AG09309 (cell line): ENCODE results near the gene RBM46.

Experiments
- DNase-seq: peaks from one replicate; pipeline ENCODE4 v3.0.0-alpha.2; 2010; ENCODE audit warnings: low read depth
- H3K4me3 ChIP-seq: 2 replicates; pipeline ENCODE4 v1.5.1; 2011; ENCODE audit warnings: mild to moderate bottlenecking, low read depth, low read length, moderate library complexity; ENCODE audit not compliant: control insufficient read depth
- TF ChIP-seq, protein P1 (sequence below): IDR thresholded peaks from 2 replicates; pipeline ENCODE4 v1.5.1; 2011; ENCODE audit warnings: mild to moderate bottlenecking, low read depth, low read length, inconsistent platforms; ENCODE audit not compliant: insufficient read depth, control insufficient read depth; ENCODE audit errors: missing control alignments

RBM46 gene

DNA sequence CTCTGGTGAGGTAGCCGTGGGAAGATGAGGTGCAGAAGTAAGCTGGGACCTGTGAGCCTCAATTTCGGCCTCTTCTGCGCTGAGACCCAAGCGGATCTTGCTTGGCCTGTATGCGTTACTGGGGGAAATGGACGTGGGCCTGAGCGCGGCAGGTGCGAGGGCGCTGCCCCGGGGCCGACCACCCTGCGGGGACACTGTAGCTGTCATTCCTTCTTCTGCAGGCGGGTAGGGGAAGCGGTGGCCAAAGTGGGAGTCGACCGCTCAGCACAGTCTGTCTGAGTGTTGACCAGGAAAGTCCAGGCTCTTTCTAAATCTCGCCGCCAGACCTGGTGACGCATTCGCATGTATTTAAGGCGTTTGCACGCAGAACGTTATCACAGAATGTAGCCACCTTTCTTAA, 40.6 kb upstream of the RBM46 start:
- no peak for DNase-seq
- TF ChIP-seq, protein P1, sequence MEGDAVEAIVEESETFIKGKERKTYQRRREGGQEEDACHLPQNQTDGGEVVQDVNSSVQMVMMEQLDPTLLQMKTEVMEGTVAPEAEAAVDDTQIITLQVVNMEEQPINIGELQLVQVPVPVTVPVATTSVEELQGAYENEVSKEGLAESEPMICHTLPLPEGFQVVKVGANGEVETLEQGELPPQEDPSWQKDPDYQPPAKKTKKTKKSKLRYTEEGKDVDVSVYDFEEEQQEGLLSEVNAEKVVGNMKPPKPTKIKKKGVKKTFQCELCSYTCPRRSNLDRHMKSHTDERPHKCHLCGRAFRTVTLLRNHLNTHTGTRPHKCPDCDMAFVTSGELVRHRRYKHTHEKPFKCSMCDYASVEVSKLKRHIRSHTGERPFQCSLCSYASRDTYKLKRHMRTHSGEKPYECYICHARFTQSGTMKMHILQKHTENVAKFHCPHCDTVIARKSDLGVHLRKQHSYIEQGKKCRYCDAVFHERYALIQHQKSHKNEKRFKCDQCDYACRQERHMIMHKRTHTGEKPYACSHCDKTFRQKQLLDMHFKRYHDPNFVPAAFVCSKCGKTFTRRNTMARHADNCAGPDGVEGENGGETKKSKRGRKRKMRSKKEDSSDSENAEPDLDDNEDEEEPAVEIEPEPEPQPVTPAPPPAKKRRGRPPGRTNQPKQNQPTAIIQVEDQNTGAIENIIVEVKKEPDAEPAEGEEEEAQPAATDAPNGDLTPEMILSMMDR: no peak
- no peak overlapping the region for H3K4me3 ChIP-seq

DNA sequence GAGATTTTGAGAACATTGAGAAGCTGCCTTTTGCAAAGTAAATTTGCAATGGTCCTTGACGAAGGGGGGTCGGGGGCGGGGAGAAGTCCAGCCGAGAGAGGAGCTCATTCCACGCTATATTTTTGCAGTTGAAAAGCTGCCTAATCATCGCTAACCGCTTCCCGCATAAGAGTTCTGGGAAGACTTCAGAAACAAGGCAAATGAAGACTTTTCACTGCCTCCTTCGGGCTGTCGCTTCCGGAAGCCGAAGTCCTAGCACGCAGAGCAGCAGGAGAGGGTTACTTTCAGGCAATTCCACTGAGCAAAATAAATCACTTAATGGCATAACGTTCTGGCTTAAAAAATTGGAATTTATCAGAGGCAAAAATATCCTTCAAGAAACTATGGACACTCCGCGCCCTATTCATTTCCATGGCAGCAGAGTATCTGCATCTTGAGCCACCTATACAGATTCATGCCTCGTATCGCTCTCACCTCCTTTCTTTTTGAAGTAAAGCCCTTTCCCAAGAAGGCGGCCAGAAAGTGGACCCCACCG, 39.9 kb upstream of the RBM46 start:
- DNase-seq: no peak
- H3K4me3 ChIP-seq: no peak overlapping the region
- TF ChIP-seq, protein P1: no peak

DNA sequence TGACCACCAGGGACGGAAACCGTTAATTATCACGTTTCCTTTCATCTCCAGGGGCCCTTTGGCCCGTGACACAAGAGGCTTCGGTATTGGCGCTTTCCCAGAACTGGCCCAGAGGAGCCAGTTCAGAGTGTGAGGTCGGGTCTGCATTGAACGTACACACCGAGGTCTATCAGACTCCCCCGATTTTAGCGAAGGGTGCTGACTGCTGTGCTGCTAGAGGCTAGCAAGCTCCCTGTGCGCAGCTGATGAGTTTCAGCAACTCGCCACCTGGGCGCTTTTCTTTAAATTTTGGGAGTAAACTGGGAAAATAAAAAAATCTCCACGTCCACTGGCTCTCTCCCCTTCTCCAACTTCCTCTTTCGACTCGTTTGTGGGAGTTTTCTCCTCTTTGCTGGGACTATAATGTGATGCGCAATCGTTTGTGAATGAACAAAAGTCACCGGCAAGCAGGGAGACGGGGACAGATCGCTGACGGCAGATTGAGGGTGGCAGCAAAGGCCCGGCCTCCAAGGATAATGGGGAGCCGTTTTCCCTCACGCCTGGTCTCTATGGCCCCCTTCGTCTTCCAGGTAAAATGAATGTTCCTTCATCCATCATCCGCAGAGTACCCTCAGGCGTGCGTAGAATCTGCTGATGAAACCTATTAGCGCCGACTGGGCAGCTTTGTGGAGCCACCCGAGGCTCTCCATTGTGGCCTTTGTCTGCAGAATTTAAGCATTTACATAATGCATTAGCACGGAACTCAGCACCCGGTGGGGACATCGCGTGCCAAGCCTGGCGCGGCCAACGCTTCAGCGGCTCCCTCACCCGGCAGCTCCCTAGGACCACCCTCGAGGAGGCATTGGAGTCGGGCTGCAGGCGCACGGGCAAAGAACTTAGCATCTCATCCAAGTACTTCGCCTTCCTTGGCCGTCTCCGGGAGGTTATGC, 38.9 kb upstream of the RBM46 start:
- no peak overlapping the region for H3K4me3 ChIP-seq

DNA sequence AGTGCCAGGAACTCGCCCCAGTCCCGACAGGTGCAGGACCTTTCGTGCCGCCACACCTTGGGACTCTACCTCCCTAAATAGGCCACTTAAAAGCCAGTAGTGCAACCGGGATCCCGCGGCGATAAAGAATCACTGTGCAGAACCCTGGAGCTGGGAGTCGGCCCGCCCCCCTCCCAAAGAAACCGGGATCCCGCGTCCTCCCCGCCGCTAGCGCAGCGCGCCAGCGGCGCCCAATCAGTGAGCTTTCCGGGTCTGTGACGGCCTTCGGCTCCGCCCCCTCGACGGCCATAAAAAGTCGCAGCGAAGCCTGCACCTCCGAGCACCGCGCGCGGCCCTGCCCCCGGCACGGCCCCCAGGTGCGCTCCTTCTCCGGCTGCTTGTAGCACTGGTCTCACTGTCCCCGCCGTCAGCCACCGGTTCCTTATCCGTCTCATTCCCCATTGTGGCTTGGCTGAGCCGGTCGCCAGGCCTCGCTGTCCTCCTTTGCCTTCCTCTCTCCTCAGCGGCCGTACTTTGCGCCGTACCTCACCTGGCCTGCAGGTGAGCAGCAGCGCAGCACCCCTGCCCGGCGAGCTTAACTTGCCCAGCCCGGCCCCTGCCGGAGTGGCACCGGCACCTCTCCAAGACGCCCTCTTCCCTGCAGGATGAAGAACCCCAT, 37.3 kb upstream of the RBM46 start, which contains the start of gene LRAT:
Gene LRAT, plus strand, starts transcription at position 318 of the 658 bp plus-strand sequence. Its CDS starts 327 bp downstream, at position 645.
- H3K4me3 ChIP-seq: no peak within 1 kb of the TSS; the same call in none of the 2 replicates
- TF ChIP-seq, protein P1: no peak
- DNase-seq: no peak

More for the DNA sequence above, 38.9 kb upstream of the RBM46 start:
- TF ChIP-seq, protein P1: no peak
- no peak for DNase-seq

DNA sequence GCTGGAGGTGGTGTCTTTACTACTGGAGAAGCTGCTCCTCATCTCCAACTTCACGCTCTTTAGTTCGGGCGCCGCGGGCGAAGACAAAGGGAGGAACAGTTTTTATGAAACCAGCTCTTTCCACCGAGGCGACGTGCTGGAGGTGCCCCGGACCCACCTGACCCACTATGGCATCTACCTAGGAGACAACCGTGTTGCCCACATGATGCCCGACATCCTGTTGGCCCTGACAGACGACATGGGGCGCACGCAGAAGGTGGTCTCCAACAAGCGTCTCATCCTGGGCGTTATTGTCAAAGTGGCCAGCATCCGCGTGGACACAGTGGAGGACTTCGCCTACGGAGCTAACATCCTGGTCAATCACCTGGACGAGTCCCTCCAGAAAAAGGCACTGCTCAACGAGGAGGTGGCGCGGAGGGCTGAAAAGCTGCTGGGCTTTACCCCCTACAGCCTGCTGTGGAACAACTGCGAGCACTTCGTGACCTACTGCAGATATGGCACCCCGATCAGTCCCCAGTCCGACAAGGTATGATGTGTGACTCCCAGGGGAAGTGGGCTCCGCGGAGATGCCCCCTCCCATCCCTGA, 36.6 kb upstream of the RBM46 start:
- DNase-seq: no peak

DNA sequence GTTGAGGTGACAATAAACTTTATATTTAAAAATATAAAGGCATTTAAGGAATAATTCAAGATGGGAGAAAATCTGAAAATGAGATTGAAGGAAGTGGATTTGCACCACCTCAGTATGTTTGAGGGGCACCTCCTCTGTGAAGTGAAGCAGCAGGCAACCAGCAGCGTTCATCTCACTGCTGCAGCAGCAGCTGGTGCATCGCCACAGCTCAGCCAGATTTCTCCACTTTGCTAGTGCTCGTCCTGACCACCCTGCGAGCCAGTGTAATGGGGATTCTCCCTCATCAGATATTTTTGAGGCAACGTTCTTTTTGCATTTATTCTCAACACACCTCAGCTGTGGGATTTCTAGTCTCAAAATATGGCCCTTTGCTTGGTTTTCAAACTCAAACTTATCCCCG, 23.4 kb upstream of the RBM46 start:
- TF ChIP-seq, protein P1: no peak
- no peak for DNase-seq
- no peak overlapping the region for H3K4me3 ChIP-seq

More for the DNA sequence above, 36.6 kb upstream of the RBM46 start:
- TF ChIP-seq, protein P1: no peak
- H3K4me3 ChIP-seq: no peak overlapping the region
